Kidney (tissue), 14 donors: ENCODE data around the gene CNIH2. TPM values are rescaled to one million over a fixed set of nuclear protein-coding genes. Genes with fewer than 3 reads are reported as not detected.

Experiments
- DNase-seq, 5 donors: peaks; one replicate each; pipeline ENCODE4 v3.0.0-alpha.2; 2013 to 2020
- FAIRE-seq: peaks from 2 replicates; lab custom pipeline; 2012; peaks lifted over from hg19 to GRCh38; lab: Jason Lieb, UNC
- H3K27ac ChIP-seq, 2 donors: one replicate each; pipeline ENCODE4 v1.7.0; 2013; ENCODE audit warnings: low read depth in 2 of 2, low read length in 2 of 2, inconsistent platforms in 1 of 2
- H3K27me3 ChIP-seq: one replicate; pipeline ENCODE4 v1.7.1; 2013; ENCODE audit warnings: low read length, inconsistent platforms; ENCODE audit not compliant: control insufficient read depth, insufficient read depth
- H3K36me3 ChIP-seq, 3 donors: one replicate each; pipeline versions ENCODE4 v1.7.0 to v1.7.1; 2013; ENCODE audit warnings: low read length in 3 of 3, control low read depth in 1 of 3, inconsistent platforms in 1 of 3; ENCODE audit not compliant: insufficient read depth in 3 of 3, control insufficient read depth in 2 of 3
- H3K4me1 ChIP-seq, 3 donors: one replicate each; pipeline versions ENCODE4 v1.7.0 to v1.7.1; 2013; ENCODE audit warnings: low read length in 3 of 3, inconsistent platforms in 1 of 3, low read depth in 1 of 3; ENCODE audit not compliant: control insufficient read depth in 2 of 3, insufficient read depth in 2 of 3
- H3K4me3 ChIP-seq, 3 donors: one replicate each; pipeline versions ENCODE4 v1.7.0 to v1.8.1; 2013; ENCODE audit warnings: low read length in 3 of 3, control low read depth in 1 of 3, inconsistent platforms in 1 of 3
- H3K9ac ChIP-seq, 3 donors: one replicate each; pipeline versions ENCODE4 v1.7.0 to v1.7.1; 2013; ENCODE audit warnings: low read length in 3 of 3, control low read depth in 1 of 3, inconsistent platforms in 1 of 3
- H3K9me3 ChIP-seq, 3 donors: one replicate each; pipeline versions ENCODE4 v1.7.0 to v1.7.1; 2013; ENCODE audit warnings: low read length in 3 of 3, control low read depth in 1 of 3, inconsistent platforms in 1 of 3; ENCODE audit not compliant: control insufficient read depth in 2 of 3, insufficient read depth in 1 of 3
- CTCF ChIP-seq: IDR thresholded peaks from 3 replicates; pipeline ENCODE4 v1.5.1; 2012; ENCODE audit warnings: mild to moderate bottlenecking, moderate library complexity, borderline replicate concordance; ENCODE audit not compliant: insufficient read depth; ENCODE audit errors: extremely low read depth
- intact Hi-C: fragments of 100-400 bp; cut with DNase I; formaldehyde crosslinking; loops from one replicate; pipeline ENCODE4 v1.11.1; 2022
- polyA plus RNA-seq: library from polyadenylated mRNA; stranded (reverse); fragments of 350-450 nt; fragmentation: Illumina TruSeq; extraction: RNeasy Lipid Tissue Mini Kit (QIAGEN cat#74804); gene quantifications from one replicate; pipeline ENCODE4 v1.2.3, GENCODE V29; 2014; ENCODE audit warnings: low read depth, low replicate concordance; ENCODE audit not compliant: insufficient read depth
- total RNA-seq: library from RNA; stranded (reverse); fragmentation: NEBNext Ultra II Directional; extraction: Animal tissue kit (Norgen Biotek cat#: 25700); gene quantifications from one replicate; pipeline ENCODE4 v1.2.1, GENCODE V29; 2021
- donor health status: control.
- donor health status: control.
- donor health status: control.
- donor health status: control.
- donor health status: control.
- donor health status: DM: yes; HTN: yes; CAD: no.
- donor health status: Normal renal cell carcinoma (clear cell type).

Gene CNIH2
- total and polyA plus RNA-seq, 2 donors from 2014 or later = 0.63 TPM; not detected in 1

- FAIRE-seq (no peak), DNase-seq (no peak)
- H3K9ac ChIP-seq = no peak overlapping the region
- H3K4me1 ChIP-seq = no peaks in the 10 kb centered on the region
- H3K9me3 ChIP-seq = no peaks in the 10 kb centered on the region
- TF ChIP-seq CTCF = no peak
- H3K27ac ChIP-seq = no peak overlapping the region
- no peaks in the 10 kb centered on the region for H3K27me3 ChIP-seq
- peaks cover 2 to 38% (median 30%) of the 10 kb centered on the region in 3 donors for H3K36me3 ChIP-seq
- intact Hi-C loops = no loop called here
- no peak overlapping the region for H3K4me3 ChIP-seq
Observed at GRCh38 chr11:66230978-66231377, 47.0 kb upstream of the CNIH2 start.

- no peaks in the 10 kb centered on the region for H3K27me3 ChIP-seq
- H3K9me3 ChIP-seq = no peaks in the 10 kb centered on the region
- no peaks in the 10 kb centered on the region for H3K4me1 ChIP-seq
- H3K4me3 ChIP-seq = no peak overlapping the region
- peaks cover 2 to 38% (median 32%) of the 10 kb centered on the region in 3 donors for H3K36me3 ChIP-seq
- no peak overlapping the region for H3K9ac ChIP-seq
- DNase-seq (no peak), FAIRE-seq (no peak)
- intact Hi-C loops = no loop called here
- no peak for TF ChIP-seq CTCF
- no peak overlapping the region for H3K27ac ChIP-seq
Observed at GRCh38 chr11:66231561-66231960, 46.4 kb upstream of the CNIH2 start.

GRCh38 chr11:66232769-66233168 is 45.2 kb upstream of the CNIH2 start:
- Histone ChIP-seq H3K9me3 (no peaks in the 10 kb centered on the region), H3K27me3 (no peaks in the 10 kb centered on the region), H3K36me3 (peaks cover 2 to 38% (median 30%) of the 10 kb centered on the region in 3 donors), H3K4me3 (no peak overlapping the region), H3K4me1 (no peaks in the 10 kb centered on the region), H3K9ac (no peak overlapping the region), H3K27ac (no peak overlapping the region)
- no peak for DNase-seq
- TF ChIP-seq CTCF = no peak
- FAIRE-seq = no peak
- intact Hi-C loops = no loop called here

GRCh38 chr11:66233301-66233700 is 44.7 kb upstream of the CNIH2 start:
- Histone ChIP-seq H3K27me3 (no peaks in the 10 kb centered on the region), H3K4me3 (no peak overlapping the region), H3K9me3 (no peaks in the 10 kb centered on the region), H3K4me1 (no peaks in the 10 kb centered on the region), H3K9ac (no peak overlapping the region), H3K36me3 (peaks cover 2 to 38% (median 30%) of the 10 kb centered on the region in 3 donors), H3K27ac (no peak overlapping the region)
- FAIRE-seq (no peak), DNase-seq (no peak)
- no peak for TF ChIP-seq CTCF
- intact Hi-C loops = no loop called here
